Mesenchymal stem cell (in vitro differentiated cells and primary cell): ENCODE data around the gene DIPK1A.
A peak's percentile ranks its signal among the peaks of the same experiment; 100 is the strongest.

Experiments used
- DNase-seq: peaks from one replicate; pipeline ENCODE4 v3.0.0-alpha.2; 2013
- H2AFZ ChIP-seq: one replicate; pipeline ENCODE4 v1.6.1; 2013; ENCODE audit warnings: low read depth, mild to moderate bottlenecking, control low read depth, inconsistent platforms, low read length, moderate library complexity
- H2AK5ac ChIP-seq: 2 replicates; pipeline ENCODE4 v1.6.1; 2013; ENCODE audit warnings: low read length, moderate library complexity, mild to moderate bottlenecking, inconsistent platforms; ENCODE audit not compliant: severe bottlenecking
- H2BK120ac ChIP-seq: one replicate; pipeline ENCODE4 v1.6.1; 2013; ENCODE audit warnings: low read depth, mild to moderate bottlenecking, inconsistent platforms, low read length, moderate library complexity
- H2BK12ac ChIP-seq, 2 experiments: one replicate each; pipeline ENCODE4 v1.6.1; 2013; ENCODE audit warnings: inconsistent platforms in 2 of 2, low read length in 2 of 2, mild to moderate bottlenecking in 2 of 2, moderate library complexity in 2 of 2, control low read depth in 1 of 2
- H2BK15ac ChIP-seq: one replicate; pipeline ENCODE4 v1.6.1; 2013; ENCODE audit warnings: mild to moderate bottlenecking, low read depth, inconsistent platforms; ENCODE audit not compliant: poor library complexity, severe bottlenecking
- H2BK5ac ChIP-seq: 2 replicates; pipeline ENCODE4 v1.6.1; 2013; ENCODE audit warnings: low read depth, mild to moderate bottlenecking, low read length, control low read depth, inconsistent platforms; ENCODE audit not compliant: poor library complexity, severe bottlenecking
- H3K14ac ChIP-seq, 2 experiments: one replicate each; pipeline ENCODE4 v1.6.1; 2013; ENCODE audit warnings: inconsistent platforms in 2 of 2, low read length in 2 of 2, control low read depth in 1 of 2, mild to moderate bottlenecking in 1 of 2, moderate library complexity in 1 of 2
- H3K18ac ChIP-seq, 2 experiments: one replicate each; pipeline ENCODE4 v1.6.1; 2013; ENCODE audit warnings: inconsistent platforms in 2 of 2, low read length in 2 of 2, control low read depth in 1 of 2, low read depth in 1 of 2, mild to moderate bottlenecking in 1 of 2
- H3K23ac ChIP-seq, 2 experiments: one replicate each; pipeline ENCODE4 v1.6.1; 2013; ENCODE audit warnings: inconsistent platforms in 2 of 2, low read length in 2 of 2, mild to moderate bottlenecking in 2 of 2, moderate library complexity in 2 of 2, control low read depth in 1 of 2
- H3K27ac ChIP-seq: 2 replicates; pipeline ENCODE4 v1.5.1; 2013; ENCODE audit warnings: mild to moderate bottlenecking, moderate library complexity, low read length, control low read depth, inconsistent platforms; ENCODE audit not compliant: poor library complexity, severe bottlenecking
- H3K27me3 ChIP-seq, 2 experiments: 2 replicates each; pipeline versions ENCODE4 v1.6.1 to v1.7.0; 2013; ENCODE audit warnings: low read length in 2 of 2, mild to moderate bottlenecking in 2 of 2, moderate library complexity in 2 of 2, control low read depth in 1 of 2, inconsistent platforms in 1 of 2; ENCODE audit not compliant: control insufficient read depth in 1 of 2, insufficient read depth in 1 of 2
- H3K36me3 ChIP-seq, 2 experiments: 2 replicates each; pipeline versions ENCODE4 v1.6.1 to v1.7.0; 2013; ENCODE audit warnings: low read length in 2 of 2, control low read depth in 1 of 2, inconsistent platforms in 1 of 2, low read depth in 1 of 2, mild to moderate bottlenecking in 1 of 2; ENCODE audit not compliant: insufficient read depth in 2 of 2, control insufficient read depth in 1 of 2
- H3K4ac ChIP-seq, 2 experiments: one replicate each; pipeline ENCODE4 v1.6.1; 2013; ENCODE audit warnings: inconsistent platforms in 2 of 2, low read length in 2 of 2, mild to moderate bottlenecking in 2 of 2, moderate library complexity in 2 of 2, control low read depth in 1 of 2, low read depth in 1 of 2
- H3K4me1 ChIP-seq: 2 replicates; pipeline ENCODE4 v1.6.1; 2013; ENCODE audit warnings: low read depth, low read length, control low read depth; ENCODE audit not compliant: control insufficient read depth, insufficient read depth
- H3K4me2 ChIP-seq: 2 replicates; pipeline ENCODE4 v1.6.1; 2013; ENCODE audit warnings: low read length, mild to moderate bottlenecking, inconsistent platforms; ENCODE audit not compliant: poor library complexity, severe bottlenecking
- H3K4me3 ChIP-seq, 2 experiments: 2 replicates each; pipeline versions ENCODE4 v1.5.1 to v1.7.0; 2013; ENCODE audit warnings: low read length in 2 of 2, mild to moderate bottlenecking in 2 of 2, control low read depth in 1 of 2, low read depth in 1 of 2; ENCODE audit not compliant: insufficient read depth in 1 of 2
- H3K79me1 ChIP-seq: replicated peaks from 2 replicates; pipeline ENCODE4 v1.6.1; 2013; ENCODE audit warnings: mild to moderate bottlenecking, control low read depth, low read length, inconsistent platforms; ENCODE audit not compliant: poor library complexity, severe bottlenecking
- H3K9ac ChIP-seq: 2 replicates; pipeline ENCODE4 v1.7.0; 2013; ENCODE audit warnings: mild to moderate bottlenecking, low read length, moderate library complexity
- H3K9me3 ChIP-seq: 2 replicates; pipeline ENCODE4 v1.7.0; 2013; ENCODE audit warnings: mild to moderate bottlenecking, low read length; ENCODE audit not compliant: control insufficient read depth
- H4K8ac ChIP-seq: one replicate; pipeline ENCODE4 v1.6.1; 2013; ENCODE audit warnings: inconsistent platforms, mild to moderate bottlenecking, low read length, moderate library complexity
- H4K91ac ChIP-seq: one replicate; pipeline ENCODE4 v1.6.1; 2013; ENCODE audit warnings: mild to moderate bottlenecking, low read length, inconsistent platforms
- WGBS: methylation state at CpG from one replicate; pipeline ENCODE4 v1.1.7; 2013; ENCODE audit warnings: mixed read lengths; 5-methylcytosine and 5-hydroxymethylcytosine counted together

The DIPK1A gene

DNA sequence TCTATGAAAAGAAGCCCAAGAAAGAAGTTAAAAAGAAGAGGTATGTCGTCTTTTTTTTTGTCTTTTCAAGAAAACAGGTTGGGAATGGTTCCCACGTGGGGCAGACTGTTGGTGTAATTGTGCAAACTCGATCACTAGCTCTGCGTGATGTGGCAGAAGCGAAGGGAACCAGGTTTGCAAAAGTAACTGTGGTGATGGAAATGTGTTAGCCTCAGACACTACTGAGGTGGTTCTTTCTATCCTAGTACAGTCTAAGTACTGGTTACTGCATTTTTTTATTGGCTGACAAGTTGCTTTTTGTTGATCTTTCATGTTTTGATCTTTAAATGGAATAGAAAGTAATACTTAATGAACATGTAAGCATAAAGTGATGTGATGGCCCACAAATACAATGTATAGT lies 120.7 kb downstream of the DIPK1A start:
- no peak overlapping the region for H3K4me2 ChIP-seq
- H2BK12ac ChIP-seq: no peak overlapping the region
- H3K79me1 ChIP-seq: peaks cover 3% of the 10 kb centered on the region
- H3K9me3 ChIP-seq: no peaks in the 10 kb centered on the region
- H3K4me1 ChIP-seq: peaks cover 4% of the 10 kb centered on the region
- H4K8ac ChIP-seq: no peak overlapping the region
- WGBS: 87% methylated on average over 5 of the region's 5 CpGs
- H2BK5ac ChIP-seq: no peak overlapping the region
- H3K23ac ChIP-seq: no peak overlapping the region
- H3K36me3 ChIP-seq: peaks cover 12 to 90% of the 10 kb centered on the region in 2 experiments
- H2BK15ac ChIP-seq: no peak overlapping the region
- no peaks in the 10 kb centered on the region for H3K27me3 ChIP-seq
- no peak overlapping the region for H3K27ac ChIP-seq
- no peak overlapping the region for H3K4me3 ChIP-seq
- no peak for DNase-seq
- H3K18ac ChIP-seq: no peak overlapping the region
- H2AK5ac ChIP-seq: no peak overlapping the region
- H3K9ac ChIP-seq: no peak overlapping the region
- H3K4ac ChIP-seq: no peak overlapping the region
- H3K14ac ChIP-seq: no peak overlapping the region
- H2BK120ac ChIP-seq: no peak overlapping the region
- no peak overlapping the region for H2AFZ ChIP-seq
- H4K91ac ChIP-seq: peak overlapping the region; percentile 39

DNA sequence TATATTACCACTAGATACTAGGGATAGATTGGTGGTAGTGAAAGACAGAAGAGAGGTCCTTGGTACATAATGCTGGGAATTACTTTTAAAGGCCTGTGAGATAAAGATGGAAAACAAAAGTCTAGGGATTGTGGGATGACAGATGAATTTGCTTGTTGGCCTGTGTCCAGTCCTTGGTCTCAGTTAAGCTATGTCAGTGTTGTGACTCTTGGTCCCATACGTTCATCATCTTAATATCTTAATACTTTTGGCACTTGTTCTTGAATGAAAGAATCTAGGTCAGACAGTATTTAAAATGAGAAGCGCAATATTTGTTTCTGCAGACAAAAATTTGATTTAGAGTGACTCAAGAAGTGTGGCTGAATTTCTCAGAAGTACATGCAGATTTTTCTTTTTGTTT lies 121.8 kb downstream of the DIPK1A start:
- Histone ChIP-seq H3K27ac (no peak overlapping the region), H3K36me3 (peaks cover 18 to 100% of the 10 kb centered on the region in 2 experiments), H3K79me1 (peaks cover 3% of the 10 kb centered on the region), H2AFZ (no peak overlapping the region), H2BK12ac (no peak overlapping the region), H2BK15ac (no peak overlapping the region), H3K4me2 (no peak overlapping the region), H3K4me3 (no peak overlapping the region), H3K27me3 (no peaks in the 10 kb centered on the region), H2BK5ac (no peak overlapping the region), H3K18ac (no peak overlapping the region), H4K91ac (no peak overlapping the region), H3K9ac (no peak overlapping the region), H2BK120ac (no peak overlapping the region), H3K23ac (no peak overlapping the region), H3K14ac (no peak overlapping the region), H3K4ac (no peak overlapping the region), H3K9me3 (no peaks in the 10 kb centered on the region), H3K4me1 (peaks cover 4% of the 10 kb centered on the region), H4K8ac (no peak overlapping the region), H2AK5ac (no peak overlapping the region)
- DNase-seq: no peak
- WGBS: 100% methylated on average over 1 of the region's 2 CpGs

DNA sequence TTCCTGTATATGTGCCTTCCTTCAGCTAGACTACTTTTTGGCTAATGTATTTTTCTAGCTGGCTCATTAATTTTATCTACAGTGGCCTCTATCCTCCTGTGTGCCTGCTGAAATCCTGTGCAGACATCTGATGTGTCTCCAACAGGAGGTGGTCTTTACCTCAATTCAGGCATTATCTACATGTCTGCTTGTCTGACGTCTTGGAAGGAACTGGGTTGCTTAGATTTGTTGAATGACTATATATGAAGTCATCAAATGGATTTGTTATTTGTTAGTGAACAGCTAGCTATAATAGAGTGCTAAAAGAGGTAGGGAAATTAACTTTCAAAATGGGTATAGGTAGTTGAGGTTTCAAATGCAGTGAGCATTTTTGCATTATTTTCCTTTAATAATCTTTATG lies 122.7 kb downstream of the DIPK1A start:
- no peak overlapping the region for H3K23ac ChIP-seq
- no peak overlapping the region for H2AFZ ChIP-seq

DNA sequence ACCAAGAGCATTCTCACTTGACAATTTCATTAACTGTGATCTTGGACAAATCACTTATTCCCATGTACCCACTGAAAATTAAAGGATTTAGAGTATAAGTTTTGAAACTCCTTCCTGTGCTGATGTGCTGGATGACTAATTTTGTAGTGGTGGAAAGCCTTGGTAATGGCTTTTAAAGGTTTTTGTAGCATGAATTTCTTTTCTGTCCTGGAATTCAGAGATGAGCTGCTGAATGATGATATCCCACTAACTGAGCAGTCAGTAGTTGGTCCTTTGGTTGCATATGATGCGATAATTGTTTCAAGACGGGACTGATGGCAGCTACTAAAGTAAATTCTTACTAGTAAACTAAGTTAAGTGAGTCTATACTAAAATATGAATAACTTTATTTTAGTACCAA lies 124.2 kb downstream of the DIPK1A start:
- H2BK15ac ChIP-seq: no peak overlapping the region
- H3K9me3 ChIP-seq: no peaks in the 10 kb centered on the region
- no peak overlapping the region for H2BK120ac ChIP-seq
- H2BK5ac ChIP-seq: no peak overlapping the region
- no peak overlapping the region for H2BK12ac ChIP-seq
- WGBS: 100% methylated on average over 1 of the region's 2 CpGs
- H3K36me3 ChIP-seq: peaks cover 21 to 91% of the 10 kb centered on the region in 2 experiments
- no peak overlapping the region for H3K4ac ChIP-seq
- H3K4me2 ChIP-seq: no peak overlapping the region
- H3K79me1 ChIP-seq: peaks cover 3% of the 10 kb centered on the region
- no peaks in the 10 kb centered on the region for H3K27me3 ChIP-seq
- H3K14ac ChIP-seq: no peak overlapping the region
- peak overlapping the region in 1 of 2 experiments; percentile 8 for H3K4me3 ChIP-seq
- no peak overlapping the region for H2AFZ ChIP-seq
- no peak overlapping the region for H4K91ac ChIP-seq
- H3K4me1 ChIP-seq: peaks cover 6% of the 10 kb centered on the region
- H4K8ac ChIP-seq: no peak overlapping the region
- no peak overlapping the region for H3K27ac ChIP-seq
- H3K23ac ChIP-seq: no peak overlapping the region
- H3K9ac ChIP-seq: peak overlapping the region; percentile 13
- no peak overlapping the region for H2AK5ac ChIP-seq
- peak; percentile 32 for DNase-seq
- H3K18ac ChIP-seq: no peak overlapping the region

More for the DNA sequence above, 122.7 kb downstream of the DIPK1A start:
- Histone ChIP-seq H4K8ac (no peak overlapping the region), H3K18ac (no peak overlapping the region), H4K91ac (no peak overlapping the region), H3K79me1 (peaks cover 3% of the 10 kb centered on the region), H3K4me3 (no peak overlapping the region), H3K4me1 (peaks cover 6% of the 10 kb centered on the region), H3K9me3 (no peaks in the 10 kb centered on the region), H3K4ac (no peak overlapping the region), H2BK15ac (no peak overlapping the region), H2BK5ac (no peak overlapping the region), H3K14ac (no peak overlapping the region), H2AK5ac (no peak overlapping the region), H3K27ac (no peak overlapping the region), H3K9ac (peak overlapping the region; percentile 49), H3K4me2 (no peak overlapping the region), H3K36me3 (peaks cover 21 to 100% of the 10 kb centered on the region in 2 experiments), H2BK12ac (no peak overlapping the region), H3K27me3 (no peaks in the 10 kb centered on the region), H2BK120ac (no peak overlapping the region)
- 5% methylated on average over 1 of the region's 1 CpG for WGBS
- DNase-seq: no peak
